H9 (cell line): Measurements from ENCODE around the gene VPS18. TPM values are rescaled to one million over a fixed set of nuclear protein-coding genes. Genes with fewer than 3 reads are reported as not detected.

Experiments used
- DNase-seq: peaks from one replicate; pipeline ENCODE4 v3.0.0-alpha.2; 2017
- H2AFZ ChIP-seq: one replicate; pipeline ENCODE4 v1.6.1; 2013; ENCODE audit warnings: mild to moderate bottlenecking, low read length, control low read depth, moderate library complexity
- H2AK5ac ChIP-seq: 2 replicates; pipeline ENCODE4 v1.6.1; 2013; ENCODE audit warnings: low read length, control low read depth, mixed read lengths; ENCODE audit not compliant: insufficient read length
- H2BK120ac ChIP-seq: one replicate; pipeline ENCODE4 v1.6.1; 2013; ENCODE audit warnings: low read depth, mild to moderate bottlenecking, low read length, control low read depth, inconsistent platforms; ENCODE audit not compliant: poor library complexity, severe bottlenecking
- H2BK12ac ChIP-seq: 2 replicates; pipeline ENCODE4 v1.6.1; 2013; ENCODE audit warnings: low read length, control low read depth, mixed read lengths, low read depth; ENCODE audit not compliant: insufficient read length
- H2BK15ac ChIP-seq: 2 replicates; pipeline ENCODE4 v1.6.1; 2013; ENCODE audit warnings: low read depth, low read length, control low read depth
- H2BK20ac ChIP-seq: one replicate; pipeline ENCODE4 v1.6.1; 2013; ENCODE audit warnings: low read depth, mild to moderate bottlenecking, low read length, control low read depth, inconsistent platforms; ENCODE audit not compliant: poor library complexity, severe bottlenecking
- H2BK5ac ChIP-seq: 2 replicates; pipeline ENCODE4 v1.6.1; 2013; ENCODE audit warnings: low read length, control low read depth, mixed read lengths; ENCODE audit not compliant: insufficient read length
- H3K14ac ChIP-seq: 2 replicates; pipeline ENCODE4 v1.6.1; 2013; ENCODE audit warnings: low read length, control low read depth; ENCODE audit not compliant: insufficient read depth
- H3K18ac ChIP-seq: 2 replicates; pipeline ENCODE4 v1.6.1; 2013; ENCODE audit warnings: low read depth, mild to moderate bottlenecking, mixed read lengths, low read length, control low read depth; ENCODE audit not compliant: insufficient read length
- H3K23ac ChIP-seq: 2 replicates; pipeline ENCODE4 v1.6.1; 2013; ENCODE audit warnings: low read length, control low read depth, mixed read lengths, low read depth; ENCODE audit not compliant: insufficient read length
- H3K23me2 ChIP-seq: 2 replicates; pipeline ENCODE4 v1.6.1; 2013; ENCODE audit warnings: low read depth, mild to moderate bottlenecking, mixed read lengths, low read length, control low read depth; ENCODE audit not compliant: insufficient read length, poor library complexity, severe bottlenecking
- H3K27ac ChIP-seq: 2 replicates; pipeline ENCODE4 v1.5.1; 2013; ENCODE audit warnings: low read length, control low read depth, mixed read lengths, low read depth; ENCODE audit not compliant: insufficient read length
- H3K27me3 ChIP-seq: 2 replicates; pipeline ENCODE4 v1.6.1; 2013; ENCODE audit warnings: low read length, control low read depth, inconsistent platforms; ENCODE audit not compliant: insufficient read depth
- H3K4ac ChIP-seq: 2 replicates; pipeline ENCODE4 v1.6.1; 2013; ENCODE audit warnings: low read depth, mild to moderate bottlenecking, control low read depth, inconsistent platforms, low read length, moderate library complexity
- H3K4me1 ChIP-seq: 2 replicates; pipeline ENCODE4 v1.6.1; 2013; ENCODE audit warnings: low read length, control low read depth, inconsistent platforms; ENCODE audit not compliant: insufficient read depth
- H3K4me2 ChIP-seq: 2 replicates; pipeline ENCODE4 v1.6.1; 2013; ENCODE audit warnings: low read length, control low read depth, mixed read lengths; ENCODE audit not compliant: insufficient read length, insufficient read depth
- H3K56ac ChIP-seq: 2 replicates; pipeline ENCODE4 v1.6.1; 2013; ENCODE audit warnings: low read depth, mild to moderate bottlenecking, mixed read lengths, low read length, control low read depth; ENCODE audit not compliant: insufficient read length
- H3K79me1 ChIP-seq: 2 replicates; pipeline ENCODE4 v1.6.1; 2013; ENCODE audit warnings: low read depth, mild to moderate bottlenecking, moderate library complexity, low read length, control low read depth, inconsistent platforms; ENCODE audit not compliant: insufficient read depth, poor library complexity, severe bottlenecking
- H3K79me2 ChIP-seq: 2 replicates; pipeline ENCODE4 v1.6.1; 2013; ENCODE audit warnings: low read length, control low read depth, inconsistent platforms; ENCODE audit not compliant: insufficient read depth
- H3K9ac ChIP-seq: 2 replicates; pipeline ENCODE4 v1.6.1; 2013; ENCODE audit warnings: low read length, control low read depth, mixed read lengths; ENCODE audit not compliant: insufficient read length; ENCODE audit errors: extremely low read depth
- H3K9me3 ChIP-seq: one replicate; pipeline ENCODE4 v1.6.1; 2013; ENCODE audit warnings: low read depth, low read length, inconsistent platforms; ENCODE audit not compliant: control insufficient read depth
- H3T11ph ChIP-seq: one replicate; pipeline ENCODE4 v1.6.1; 2013; ENCODE audit warnings: mild to moderate bottlenecking, low read length, control low read depth, inconsistent platforms
- H4K20me1 ChIP-seq: one replicate; pipeline ENCODE4 v1.6.1; 2013; ENCODE audit not compliant: control insufficient read depth, insufficient read length, insufficient read depth
- H4K5ac ChIP-seq: 2 replicates; pipeline ENCODE4 v1.6.1; 2013; ENCODE audit warnings: low read depth, mild to moderate bottlenecking, mixed read lengths, low read length, control low read depth; ENCODE audit not compliant: insufficient read length
- H4K8ac ChIP-seq: replicated peaks from 2 replicates; pipeline ENCODE4 v1.6.1; 2013; ENCODE audit warnings: low read length, control low read depth, mixed read lengths, low read depth; ENCODE audit not compliant: insufficient read length
- H4K91ac ChIP-seq: 2 replicates; pipeline ENCODE4 v1.6.1; 2013; ENCODE audit warnings: low read depth, mild to moderate bottlenecking, moderate library complexity, mixed read lengths, low read length, control low read depth; ENCODE audit not compliant: insufficient read length
- H3K27ac Mint-ChIP-seq, 3 experiments: 2 replicates in 2 of 3; 3 replicates in 1 of 3; pipeline ENCODE4 v1.8.0; 2020 to 2021; ENCODE audit warnings: mixed read lengths in 3 of 3, mild to moderate bottlenecking in 1 of 3, moderate library complexity in 1 of 3
- H3K27me3 Mint-ChIP-seq: 2 replicates; pipeline ENCODE4 v1.8.0; 2021; ENCODE audit warnings: low read depth, mild to moderate bottlenecking, moderate library complexity, mixed read lengths
- H3K36me3 Mint-ChIP-seq, 3 experiments: 2 replicates in 2 of 3; 3 replicates in 1 of 3; pipeline ENCODE4 v1.8.0; 2020 to 2021; ENCODE audit warnings: low read depth in 3 of 3, mixed read lengths in 3 of 3; ENCODE audit not compliant: insufficient read depth in 1 of 3
- H3K4me1 Mint-ChIP-seq, 2 experiments: 2 replicates each; pipeline ENCODE4 v1.8.0; 2020; ENCODE audit warnings: mixed read lengths in 2 of 2
- H3K4me3 Mint-ChIP-seq, 2 experiments: 2 replicates in 1 of 2; 3 replicates in 1 of 2; pipeline ENCODE4 v1.8.0; 2020 to 2021; ENCODE audit warnings: mild to moderate bottlenecking in 2 of 2, mixed read lengths in 2 of 2, moderate library complexity in 1 of 2
- H3K9me3 Mint-ChIP-seq, 2 experiments: 2 replicates in 1 of 2; 3 replicates in 1 of 2; pipeline ENCODE4 v1.8.0; 2020; ENCODE audit warnings: mild to moderate bottlenecking in 2 of 2, mixed read lengths in 2 of 2, moderate library complexity in 1 of 2
- WGBS: extraction: QIAGEN DNeasy Blood & Tissue Kit; methylation state at CpG from one replicate; pipeline ENCODE4 v1.1.7; 2013; ENCODE audit warnings: missing lambda C conversion rate, low lambda C conversion rate, mixed read lengths; ENCODE audit not compliant: insufficient read length; ENCODE audit errors: extremely low coverage; 5-methylcytosine and 5-hydroxymethylcytosine counted together
- total RNA-seq: library from RNA; stranded (reverse); gene quantifications from 2 replicates; pipeline ENCODE4 v1.2.1, GENCODE V29; 2021
- TF ChIP-seq, protein P1 (sequence below): fragments of 200-600 bp; sonication (generic); conservative IDR thresholded peaks from 3 replicates; pipeline ENCODE4 v1.8.0; 2021; ENCODE audit warnings: antibody characterized with exemption, mild to moderate bottlenecking

Gene VPS18
- total RNA-seq, 1 experiment from 2014 or later = 45.0 TPM

DNA sequence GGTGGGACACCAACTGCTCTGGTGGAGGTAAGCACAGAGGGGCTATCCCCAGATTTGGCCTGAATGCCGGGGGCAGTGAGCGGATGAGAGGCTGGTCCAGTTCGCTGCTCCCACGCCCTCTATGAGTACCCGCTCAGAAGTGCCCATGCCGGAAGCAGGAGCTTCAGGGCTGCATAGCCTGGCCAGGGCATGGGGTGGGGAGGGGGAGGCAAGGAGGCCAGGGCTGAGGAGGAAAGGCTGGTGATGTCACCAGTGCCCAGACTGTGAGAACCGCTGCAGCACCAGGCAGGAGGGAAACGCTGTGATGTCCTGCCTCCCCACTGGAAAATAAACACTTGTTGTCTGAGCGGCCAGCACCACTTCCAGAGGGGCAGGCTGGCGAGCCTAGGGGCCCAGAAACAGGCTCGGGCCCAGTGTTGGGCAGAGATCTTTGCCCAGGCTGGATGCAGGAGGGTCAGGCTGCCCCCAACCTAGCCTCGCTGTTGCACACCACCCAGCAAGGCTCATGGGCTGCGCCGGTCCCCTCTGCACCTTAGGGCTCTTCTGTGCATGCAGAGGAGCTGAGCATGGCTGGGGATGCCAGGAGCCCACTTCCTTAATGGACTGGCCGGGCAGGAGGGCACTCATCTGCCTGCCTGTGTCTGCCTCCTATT lies 24.0 kb downstream of the VPS18 start:
- H3K27ac Mint-ChIP-seq = no peak overlapping the region
- WGBS = no CpG with 5 or more reads among the region's 15 CpGs
- Histone ChIP-seq H3K4ac (no peak overlapping the region), H2AK5ac (no peak overlapping the region), H2BK12ac (no peak overlapping the region), H3K14ac (no peak overlapping the region; the same call in 1 of the 2 replicates), H3K18ac (no peak overlapping the region), H3K23me2 (no peaks in the 10 kb centered on the region), H4K8ac (no peak overlapping the region), H3K9me3 (no peaks in the 10 kb centered on the region), H2BK15ac (no peak overlapping the region), H4K91ac (no peak overlapping the region), H2AFZ (no peak overlapping the region), H2BK5ac (no peak overlapping the region), H2BK120ac (no peak overlapping the region), H2BK20ac (no peak overlapping the region), H4K20me1 (no peaks in the 10 kb centered on the region), H3K4me1 (no peaks in the 10 kb centered on the region), H3K56ac (no peak overlapping the region), H3K4me2 (no peak overlapping the region), H4K5ac (no peak overlapping the region), H3K79me1 (no peaks in the 10 kb centered on the region), H3K23ac (no peak overlapping the region), H3K9ac (no peak overlapping the region), H3T11ph (no peak overlapping the region), H3K79me2 (no peaks in the 10 kb centered on the region), H3K27ac (no peak overlapping the region), H3K27me3 (peaks cover 7% of the 10 kb centered on the region; the same call in 1 of the 2 replicates)
- no peak for DNase-seq
- peaks cover 81% of the 10 kb centered on the region for H3K27me3 Mint-ChIP-seq
- H3K4me3 Mint-ChIP-seq = no peak overlapping the region
- H3K4me1 Mint-ChIP-seq = peaks cover 7 to 13% of the 10 kb centered on the region in 2 experiments
- no peaks in the 10 kb centered on the region for H3K9me3 Mint-ChIP-seq
- H3K36me3 Mint-ChIP-seq = no peaks in the 10 kb centered on the region; a peak in 1 of 7 replicates
- TF ChIP-seq, protein P1, sequence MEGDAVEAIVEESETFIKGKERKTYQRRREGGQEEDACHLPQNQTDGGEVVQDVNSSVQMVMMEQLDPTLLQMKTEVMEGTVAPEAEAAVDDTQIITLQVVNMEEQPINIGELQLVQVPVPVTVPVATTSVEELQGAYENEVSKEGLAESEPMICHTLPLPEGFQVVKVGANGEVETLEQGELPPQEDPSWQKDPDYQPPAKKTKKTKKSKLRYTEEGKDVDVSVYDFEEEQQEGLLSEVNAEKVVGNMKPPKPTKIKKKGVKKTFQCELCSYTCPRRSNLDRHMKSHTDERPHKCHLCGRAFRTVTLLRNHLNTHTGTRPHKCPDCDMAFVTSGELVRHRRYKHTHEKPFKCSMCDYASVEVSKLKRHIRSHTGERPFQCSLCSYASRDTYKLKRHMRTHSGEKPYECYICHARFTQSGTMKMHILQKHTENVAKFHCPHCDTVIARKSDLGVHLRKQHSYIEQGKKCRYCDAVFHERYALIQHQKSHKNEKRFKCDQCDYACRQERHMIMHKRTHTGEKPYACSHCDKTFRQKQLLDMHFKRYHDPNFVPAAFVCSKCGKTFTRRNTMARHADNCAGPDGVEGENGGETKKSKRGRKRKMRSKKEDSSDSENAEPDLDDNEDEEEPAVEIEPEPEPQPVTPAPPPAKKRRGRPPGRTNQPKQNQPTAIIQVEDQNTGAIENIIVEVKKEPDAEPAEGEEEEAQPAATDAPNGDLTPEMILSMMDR = no peak
